Transverse colon (tissue), 4 donors: ENCODE data around the gene PUSL1. TPM values are rescaled to one million over a fixed set of nuclear protein-coding genes. Genes with fewer than 3 reads are reported as not detected.

Experiments used
- DNase-seq: peaks from one replicate; pipeline ENCODE4 v3.0.0-alpha.2; 2019
- H3K27ac ChIP-seq, 4 donors: fragments of 200-600 bp; sonication (generic); 2 replicates each; pipeline ENCODE4 v1.5.1; 2016 to 2018; ENCODE audit warnings: inconsistent platforms in 4 of 4
- H3K27me3 ChIP-seq: fragments of 200-600 bp; sonication (generic); 2 replicates; pipeline ENCODE4 v1.5.1; 2017; ENCODE audit warnings: inconsistent platforms
- H3K36me3 ChIP-seq, 4 donors: fragments of 200-600 bp; sonication (generic); 2 replicates each; pipeline ENCODE4 v1.5.1; 2017 to 2019; ENCODE audit warnings: inconsistent platforms in 4 of 4
- H3K4me1 ChIP-seq, 4 donors: fragments of 200-600 bp; sonication (generic); 2 replicates each; pipeline ENCODE4 v1.5.1; 2017 to 2020; ENCODE audit warnings: inconsistent platforms in 4 of 4
- H3K4me3 ChIP-seq, 4 donors: fragments of 200-600 bp; sonication (generic); 1 replicate in 1 of 4; 2 replicates in 3 of 4; pipeline versions ENCODE4 v1.5.1 to v1.6.1; 2017 to 2019; ENCODE audit warnings: inconsistent platforms in 4 of 4
- H3K9me3 ChIP-seq, 2 donors: fragments of 200-600 bp; sonication (generic); 2 replicates each; pipeline ENCODE4 v1.5.1; 2017 to 2019; ENCODE audit warnings: inconsistent platforms in 2 of 2
- EP300 ChIP-seq: sonication (generic); formaldehyde crosslinking; IDR thresholded peaks from one replicate; pipeline ENCODE4 v1.6.1; 2017; ENCODE audit warnings: antibody characterized with exemption, low read depth
- POLR2A ChIP-seq: fragments of 450-650 bp; IDR thresholded peaks from one replicate; pipeline ENCODE4 v1.6.1; 2016; ENCODE audit warnings: antibody characterized with exemption, mild to moderate bottlenecking, moderate library complexity
- POLR2AphosphoS5 ChIP-seq, 3 donors: sonication (generic); formaldehyde crosslinking; IDR thresholded peaks; one replicate each; pipeline ENCODE4 v1.6.1; 2016; ENCODE audit warnings: antibody characterized with exemption in 3 of 3
- WGBS, 2 donors: methylation state at CpG; one replicate each; pipeline ENCODE4 v1.1.5; 2018; ENCODE audit warnings: low coverage in 1 of 2; 5-methylcytosine and 5-hydroxymethylcytosine counted together
- in situ Hi-C, 4 donors: fragments of 200-750 bp; cut with MboI; loops; one replicate each; pipeline versions ENCODE4 v1.15.0 to v1.15.1; 2017; ENCODE audit warnings: low sequenced_read_pairs in 3 of 4, low pct_ligation_motif_present in 1 of 4, low pct_unique_long_range_greater_than_20kb in 1 of 4
- intact Hi-C: fragments of 100-400 bp; cut with DNase I; formaldehyde crosslinking; loops from one replicate; pipeline ENCODE4 v1.15.1; 2023; ENCODE audit warnings: low total_unique reads
- total RNA-seq, 4 donors: library from RNA; depleted of rRNA; stranded (reverse); fragments of >200 nt; gene quantifications; one replicate each; pipeline ENCODE4 v1.1.0, GENCODE V29; 2016
- TF ChIP-seq, protein P1 (sequence below), 5 experiments: fragments of 200-600 bp in 3 of 5; fragments of 450-650 bp in 2 of 5; sonication (generic) in 3 of 5; IDR thresholded peaks; 1 replicate in 2 of 5; 2 replicates in 3 of 5; pipeline ENCODE4 v1.5.1; 2016 to 2017; ENCODE audit warnings: antibody characterized with exemption in 5 of 5, inconsistent platforms in 3 of 5, mild to moderate bottlenecking in 2 of 5, moderate library complexity in 1 of 5

The PUSL1 gene
- total RNA-seq, 4 donors from 2014 or later = 7.0 to 35.9 (median 20.5) TPM

DNA sequence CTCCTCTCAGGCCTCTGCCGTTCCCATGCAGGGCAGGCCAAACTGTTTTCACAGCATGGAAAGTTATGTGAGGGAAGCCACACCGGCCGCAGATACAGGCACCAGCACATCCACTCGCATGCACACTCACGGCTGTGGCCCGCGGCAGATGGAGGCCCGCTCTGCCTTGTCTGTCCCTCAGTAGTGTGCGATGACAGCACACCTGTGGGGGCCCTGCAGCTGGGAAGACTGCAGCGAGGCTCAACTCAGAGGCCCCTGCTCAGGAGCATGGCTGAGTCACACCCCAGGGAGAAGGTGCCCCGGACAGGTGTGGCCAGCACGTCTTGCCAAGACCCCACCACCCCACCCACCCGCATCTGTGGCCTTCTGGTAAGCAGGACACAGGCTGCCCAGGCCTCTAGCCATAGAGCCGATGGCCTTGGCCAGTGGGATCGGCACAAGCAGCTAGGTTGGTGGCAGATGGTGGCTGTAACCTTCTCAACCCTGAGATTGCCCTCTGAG lies 33.4 kb upstream of the PUSL1 start:
- no peaks in the 10 kb centered on the region for H3K9me3 ChIP-seq
- no peak overlapping the region for H3K27ac ChIP-seq
- 40 to 85% methylated on average over 1 to 15 of the region's 15 CpGs for WGBS, 2 donors
- in situ Hi-C loops (loop anchor here in 2 of 4 donors (10.0 to 25.0 kb wide), 2 partner anchors 160 to 163 kb away; partner anchors contain the start of gene C1orf159 (in 2 of the 2)), intact Hi-C loops (no loop called here)
- no peaks in the 10 kb centered on the region for H3K36me3 ChIP-seq
- no peak overlapping the region for H3K4me3 ChIP-seq
- H3K27me3 ChIP-seq = no peaks in the 10 kb centered on the region
- peaks cover 20 to 37% (median 34%) of the 10 kb centered on the region in 4 donors for H3K4me1 ChIP-seq
- TF ChIP-seq EP300 = no peak
- TF ChIP-seq POLR2A = no peak
- TF ChIP-seq, protein P1, sequence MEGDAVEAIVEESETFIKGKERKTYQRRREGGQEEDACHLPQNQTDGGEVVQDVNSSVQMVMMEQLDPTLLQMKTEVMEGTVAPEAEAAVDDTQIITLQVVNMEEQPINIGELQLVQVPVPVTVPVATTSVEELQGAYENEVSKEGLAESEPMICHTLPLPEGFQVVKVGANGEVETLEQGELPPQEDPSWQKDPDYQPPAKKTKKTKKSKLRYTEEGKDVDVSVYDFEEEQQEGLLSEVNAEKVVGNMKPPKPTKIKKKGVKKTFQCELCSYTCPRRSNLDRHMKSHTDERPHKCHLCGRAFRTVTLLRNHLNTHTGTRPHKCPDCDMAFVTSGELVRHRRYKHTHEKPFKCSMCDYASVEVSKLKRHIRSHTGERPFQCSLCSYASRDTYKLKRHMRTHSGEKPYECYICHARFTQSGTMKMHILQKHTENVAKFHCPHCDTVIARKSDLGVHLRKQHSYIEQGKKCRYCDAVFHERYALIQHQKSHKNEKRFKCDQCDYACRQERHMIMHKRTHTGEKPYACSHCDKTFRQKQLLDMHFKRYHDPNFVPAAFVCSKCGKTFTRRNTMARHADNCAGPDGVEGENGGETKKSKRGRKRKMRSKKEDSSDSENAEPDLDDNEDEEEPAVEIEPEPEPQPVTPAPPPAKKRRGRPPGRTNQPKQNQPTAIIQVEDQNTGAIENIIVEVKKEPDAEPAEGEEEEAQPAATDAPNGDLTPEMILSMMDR (IDR thresholded peaks at IDR 0.05) = no peak
- no peak for TF ChIP-seq POLR2AphosphoS5 (IDR thresholded peaks at IDR 0.05)
- DNase-seq = no peak

DNA sequence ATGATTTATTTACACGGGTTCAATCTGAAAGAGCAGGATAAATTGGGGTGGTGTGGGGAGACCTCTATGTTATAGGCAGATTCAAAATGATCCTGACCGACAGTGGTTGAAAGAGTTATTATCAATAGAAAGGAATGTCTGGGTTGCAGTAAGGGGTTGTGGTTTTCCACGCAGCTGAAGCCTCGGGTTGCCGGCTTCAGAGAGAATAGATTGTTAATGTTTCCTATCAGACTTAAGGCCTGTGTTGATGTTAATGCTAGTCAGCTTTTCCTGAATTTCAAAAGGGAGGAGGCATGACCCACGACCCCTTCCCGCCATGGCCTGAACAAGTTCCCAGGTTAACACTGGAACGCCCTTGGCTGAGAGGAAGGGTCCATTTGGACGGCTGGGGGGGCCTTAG lies 32.6 kb upstream of the PUSL1 start:
- 71 to 79% methylated on average over 3 to 9 of the region's 9 CpGs for WGBS, 2 donors
- DNase-seq = no peak
- Histone ChIP-seq H3K36me3 (no peaks in the 10 kb centered on the region), H3K27ac (no peak overlapping the region), H3K4me1 (peaks cover 20 to 30% (median 26%) of the 10 kb centered on the region in 4 donors), H3K9me3 (no peaks in the 10 kb centered on the region), H3K4me3 (no peak overlapping the region), H3K27me3 (no peaks in the 10 kb centered on the region)
- TF ChIP-seq EP300 (no peak), POLR2A (no peak), POLR2AphosphoS5 (IDR thresholded peaks at IDR 0.05) (no peak)
- TF ChIP-seq, protein P1 (IDR thresholded peaks at IDR 0.05) = no peak
- intact Hi-C loops = no loop called here
- in situ Hi-C loops = loop anchor here in 1 of 4 donors (10.0 kb wide), 1 partner anchor 161 kb away; the partner anchor contains the start of gene C1orf159

DNA sequence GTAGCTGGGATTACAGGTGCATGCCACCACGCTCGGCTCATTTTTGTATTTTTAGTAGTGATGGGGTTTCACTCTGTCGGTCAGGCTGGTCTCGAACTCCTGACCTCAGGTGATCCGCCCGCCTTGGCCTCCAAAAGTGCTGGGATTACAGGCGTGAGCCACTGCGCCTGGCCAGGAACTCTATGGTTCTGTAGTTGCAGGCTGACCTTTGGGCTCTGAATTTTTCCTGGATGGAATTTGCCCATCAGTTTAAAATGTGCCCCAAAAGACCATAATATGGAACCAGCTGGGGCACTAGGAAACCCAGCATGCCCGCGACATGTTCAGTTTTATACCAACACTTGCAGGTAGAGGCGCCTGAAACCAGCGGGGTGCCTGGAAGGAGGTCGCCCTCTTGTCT lies 29.8 kb upstream of the PUSL1 start:
- no peak overlapping the region for H3K4me3 ChIP-seq
- intact Hi-C loops = no loop called here
- TF ChIP-seq POLR2A (no peak), EP300 (no peak), POLR2AphosphoS5 (IDR thresholded peaks at IDR 0.05) (no peak)
- TF ChIP-seq, protein P1 (IDR thresholded peaks at IDR 0.05) = no peak
- no peaks in the 10 kb centered on the region for H3K36me3 ChIP-seq
- H3K9me3 ChIP-seq = no peaks in the 10 kb centered on the region
- H3K27me3 ChIP-seq = no peaks in the 10 kb centered on the region
- DNase-seq = no peak
- peaks cover 8 to 20% (median 15%) of the 10 kb centered on the region in 4 donors for H3K4me1 ChIP-seq
- WGBS, 2 donors = 82 to 100% methylated on average over 1 to 13 of the region's 13 CpGs
- in situ Hi-C loops = loop anchor here in 1 of 4 donors (10.0 kb wide), 1 partner anchor 164 kb away; the partner anchor contains the start of gene C1orf159
- no peak overlapping the region for H3K27ac ChIP-seq

DNA sequence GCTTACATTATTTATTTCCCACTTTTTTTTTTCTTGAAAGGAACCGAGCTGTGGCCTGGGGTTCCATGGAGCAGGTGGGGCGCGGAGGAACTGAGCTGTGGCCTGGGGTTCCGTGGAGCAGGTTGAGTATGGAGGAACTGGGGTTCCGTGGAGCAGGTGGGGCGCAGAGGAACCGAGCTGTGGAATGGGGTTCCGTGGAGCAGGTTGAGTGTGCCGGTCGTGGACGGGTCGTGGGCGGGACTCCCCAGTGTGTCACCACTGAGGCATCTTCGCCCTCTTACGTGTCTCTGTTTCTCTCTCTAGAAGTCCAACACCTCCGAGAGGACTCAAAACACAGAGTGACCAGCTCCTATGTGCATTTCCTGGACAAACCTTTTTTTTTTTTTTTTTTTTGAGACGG lies 29.4 kb upstream of the PUSL1 start:
- intact Hi-C loops = no loop called here
- no peaks in the 10 kb centered on the region for H3K27me3 ChIP-seq
- peaks cover 8 to 20% (median 15%) of the 10 kb centered on the region in 4 donors for H3K4me1 ChIP-seq
- H3K27ac ChIP-seq = no peak overlapping the region
- DNase-seq = no peak
- TF ChIP-seq EP300 (no peak), POLR2AphosphoS5 (IDR thresholded peaks at IDR 0.05) (no peak), POLR2A (no peak)
- TF ChIP-seq, protein P1 (IDR thresholded peaks at IDR 0.05) = no peak
- H3K4me3 ChIP-seq = no peak overlapping the region
- H3K36me3 ChIP-seq = no peaks in the 10 kb centered on the region
- no peaks in the 10 kb centered on the region for H3K9me3 ChIP-seq
- in situ Hi-C loops = loop anchor here in 1 of 4 donors (10.0 kb wide), 1 partner anchor 164 kb away; the partner anchor contains the start of gene C1orf159
- WGBS, 2 donors = 89 to 90% methylated on average over 14 to 17 of the region's 17 CpGs
